C4-2B (cell line): Measurements from ENCODE around the gene SNN.

Experiments
- CTCF ChIP-seq: fragments of 450-650 bp; conservative IDR thresholded peaks from 2 replicates; pipeline ENCODE4 v1.5.1; 2017; ENCODE audit warnings: mild to moderate bottlenecking
- ZFX ChIP-seq: fragments of 450-650 bp; IDR thresholded peaks from 2 replicates; pipeline ENCODE4 v1.6.1; 2017

- TF ChIP-seq CTCF (no peak), ZFX (no peak)
Observed at GRCh38 chr16:11706180-11706742, 38.0 kb downstream of the SNN start.
